Measurements from ENCODE around the gene UCKL1. TPM values are rescaled to one million over a fixed set of nuclear protein-coding genes. Genes with fewer than 3 reads are reported as not detected.

Gene UCKL1
- total RNA-seq: 24.8 TPM
- polyA plus RNA-seq (ENCODE audit: insufficient read depth in 1 of 8, insufficient read length in 8 of 8, low replicate concordance in 1 of 8): 10 to 100 TPM; 31.2 to 56.5 (median 44.5) TPM
- long read RNA-seq, donor 1: 0 reads
- long read RNA-seq, donor 2: 0 reads
- long read RNA-seq, donor 3: 0 reads
- long read RNA-seq, donor 4: 0 reads
- long read RNA-seq, donor 5, partial matches to known transcripts: 0 of 44 reads
- long read RNA-seq, donor 5, other reads (novel, unspliced or antisense): 44 of 44 reads
- long read RNA-seq, donor 6, partial matches to known transcripts: 0 of 1 reads
- long read RNA-seq, donor 6, other reads (novel, unspliced or antisense): 0 of 1 reads
- long read RNA-seq, donor 7: 0 reads
- long read RNA-seq, donor 8: 0 reads
- long read RNA-seq, donor 9: 0 reads
- long read RNA-seq, donor 10: 0 reads
- long read RNA-seq, donor 11: 0 reads

- WGBS (ENCODE audit: insufficient coverage): under 1% methylated on average over 82 of the region's 105 CpGs
- Histone ChIP-seq H3K4me3 (ENCODE audit: low read length) (peak within 1 kb of the TSS; percentile 95), H3K27me3 (ENCODE audit: control insufficient read depth, insufficient read depth, low read length) (no peaks in the 10 kb centered on the region), H3K9me3 (replicated peaks; ENCODE audit: control insufficient read depth, low read depth, low read length) (no peaks in the 10 kb centered on the region), H3K4me1 (ENCODE audit: control insufficient read depth, insufficient read depth, low read length) (peaks cover 52% of the 10 kb centered on the region), H3K36me3 (ENCODE audit: control insufficient read depth, insufficient read depth, low read length) (peaks cover 37% of the 10 kb centered on the region), H3K27ac (ENCODE audit: low read length) (peak within 1 kb of the TSS; percentile 75)
- peak; percentile 97 for DNase-seq
Measured at GRCh38 chr20:63955827-63956663, at the start of gene UCKL1. UCKL1 (minus strand) TSS chr20:63956416; CDS start chr20:63956372, 44 bp downstream.

GRCh38 chr20:64005394-64005793 is 49.2 kb upstream of the UCKL1 start:
- no peaks in the 10 kb centered on the region for H3K27me3 ChIP-seq (ENCODE audit: control insufficient read depth, insufficient read depth, low read length)
- peaks cover 68% of the 10 kb centered on the region for H3K36me3 ChIP-seq (ENCODE audit: control insufficient read depth, insufficient read depth, low read length)
- peaks cover 2% of the 10 kb centered on the region for H3K9me3 ChIP-seq (replicated peaks; ENCODE audit: control insufficient read depth, low read depth, low read length)
- H3K4me3 ChIP-seq (ENCODE audit: low read length): no peak overlapping the region
- DNase-seq: no peak
- no peak overlapping the region for H3K27ac ChIP-seq (ENCODE audit: low read length)
- no peaks in the 10 kb centered on the region for H3K4me1 ChIP-seq (ENCODE audit: control insufficient read depth, insufficient read depth, low read length)
- WGBS (ENCODE audit: insufficient coverage): 95% methylated on average over 6 of the region's 6 CpGs

- no peaks in the 10 kb centered on the region for H3K4me1 ChIP-seq (ENCODE audit: control insufficient read depth, insufficient read depth, low read length)
- H3K9me3 ChIP-seq (replicated peaks; ENCODE audit: control insufficient read depth, low read depth, low read length): peaks cover 2% of the 10 kb centered on the region
- no peaks in the 10 kb centered on the region for H3K27me3 ChIP-seq (ENCODE audit: control insufficient read depth, insufficient read depth, low read length)
- peaks cover 72% of the 10 kb centered on the region for H3K36me3 ChIP-seq (ENCODE audit: control insufficient read depth, insufficient read depth, low read length)
- DNase-seq: no peak
- no peak overlapping the region for H3K27ac ChIP-seq (ENCODE audit: low read length)
- H3K4me3 ChIP-seq (ENCODE audit: low read length): no peak overlapping the region
- WGBS (ENCODE audit: insufficient coverage): 91% methylated on average over 5 of the region's 7 CpGs
Measured at GRCh38 chr20:64003960-64004725, 47.9 kb upstream of the UCKL1 start.

GRCh38 chr20:64001607-64002011 is 45.4 kb upstream of the UCKL1 start:
- Histone ChIP-seq H3K27me3 (ENCODE audit: control insufficient read depth, insufficient read depth, low read length) (no peaks in the 10 kb centered on the region), H3K4me3 (ENCODE audit: low read length) (no peak overlapping the region), H3K27ac (ENCODE audit: low read length) (no peak overlapping the region), H3K9me3 (replicated peaks; ENCODE audit: control insufficient read depth, low read depth, low read length) (no peaks in the 10 kb centered on the region), H3K4me1 (ENCODE audit: control insufficient read depth, insufficient read depth, low read length) (no peaks in the 10 kb centered on the region), H3K36me3 (ENCODE audit: control insufficient read depth, insufficient read depth, low read length) (peaks cover 66% of the 10 kb centered on the region)
- DNase-seq: no peak
- 84% methylated on average over 3 of the region's 11 CpGs for WGBS (ENCODE audit: insufficient coverage)

GRCh38 chr20:64000906-64001305 is 44.7 kb upstream of the UCKL1 start:
- H3K36me3 ChIP-seq (ENCODE audit: control insufficient read depth, insufficient read depth, low read length): peaks cover 69% of the 10 kb centered on the region
- H3K27ac ChIP-seq (ENCODE audit: low read length): no peak overlapping the region
- H3K27me3 ChIP-seq (ENCODE audit: control insufficient read depth, insufficient read depth, low read length): no peaks in the 10 kb centered on the region
- no peaks in the 10 kb centered on the region for H3K4me1 ChIP-seq (ENCODE audit: control insufficient read depth, insufficient read depth, low read length)
- no peaks in the 10 kb centered on the region for H3K9me3 ChIP-seq (replicated peaks; ENCODE audit: control insufficient read depth, low read depth, low read length)
- WGBS (ENCODE audit: insufficient coverage): 95% methylated on average over 6 of the region's 12 CpGs
- no peak for DNase-seq
- no peak overlapping the region for H3K4me3 ChIP-seq (ENCODE audit: low read length)

GRCh38 chr20:63982937-63983336 is 26.7 kb upstream of the UCKL1 start:
- 87% methylated on average over 14 of the region's 14 CpGs for whole genome bisulfite sequencing (ENCODE audit: insufficient coverage)
- H3K27me3 ChIP-seq (ENCODE audit: control insufficient read depth, insufficient read depth, low read length): no peaks in the 10 kb centered on the region
- peaks cover 43% of the 10 kb centered on the region for H3K36me3 ChIP-seq (ENCODE audit: control insufficient read depth, insufficient read depth, low read length)
- H3K27ac ChIP-seq (ENCODE audit: low read length): no peak overlapping the region
- H3K4me3 ChIP-seq (ENCODE audit: low read length): no peak overlapping the region
- peaks cover 34% of the 10 kb centered on the region for H3K4me1 ChIP-seq (ENCODE audit: control insufficient read depth, insufficient read depth, low read length)
- no peak for DNase-seq
- no peaks in the 10 kb centered on the region for H3K9me3 ChIP-seq (replicated peaks; ENCODE audit: control insufficient read depth, low read depth, low read length)

GRCh38 chr20:63980806-63981728 is 24.9 kb upstream of the UCKL1 start, which contains the start of gene PRPF6:
PRPF6 (plus strand) TSS chr20:63981132; CDS start chr20:63981246, 114 bp downstream.
- Histone ChIP-seq H3K4me1 (ENCODE audit: control insufficient read depth, insufficient read depth, low read length) (peaks cover 34% of the 10 kb centered on the region), H3K27me3 (ENCODE audit: control insufficient read depth, insufficient read depth, low read length) (no peaks in the 10 kb centered on the region)
- under 1% methylated on average over 59 of the region's 75 CpGs for WGBS (ENCODE audit: insufficient coverage)

GRCh38 chr20:63980317-63980805 is 24.1 kb upstream of the UCKL1 start:
- Histone ChIP-seq H3K27ac (ENCODE audit: low read length) (peak overlapping the region; percentile 89), H3K27me3 (ENCODE audit: control insufficient read depth, insufficient read depth, low read length) (no peaks in the 10 kb centered on the region), H3K9me3 (replicated peaks; ENCODE audit: control insufficient read depth, low read depth, low read length) (no peaks in the 10 kb centered on the region), H3K4me3 (ENCODE audit: low read length) (peak overlapping the region; percentile 87), H3K36me3 (ENCODE audit: control insufficient read depth, insufficient read depth, low read length) (peaks cover 29% of the 10 kb centered on the region), H3K4me1 (ENCODE audit: control insufficient read depth, insufficient read depth, low read length) (peaks cover 34% of the 10 kb centered on the region)
- no peak for DNase-seq
- 85% methylated on average over 10 of the region's 15 CpGs for WGBS (ENCODE audit: insufficient coverage)

More at GRCh38 chr20:63980806-63981728, 24.9 kb upstream of the UCKL1 start, which contains the start of gene PRPF6:
- Histone ChIP-seq H3K9me3 (replicated peaks; ENCODE audit: control insufficient read depth, low read depth, low read length) (no peaks in the 10 kb centered on the region), H3K36me3 (ENCODE audit: control insufficient read depth, insufficient read depth, low read length) (peaks cover 32% of the 10 kb centered on the region), H3K4me3 (ENCODE audit: low read length) (peak within 1 kb of the TSS; percentile 87), H3K27ac (ENCODE audit: low read length) (peak within 1 kb of the TSS; percentile 89)
- DNase-seq: peak; percentile 98

All from muscle of leg (tissue), 16 donors.